Mesenchymal stem cell (in vitro differentiated cells and primary cell): ENCODE data around the gene SH3RF1.

Experiments
- DNase-seq: peaks from one replicate; pipeline ENCODE4 v3.0.0-alpha.2; 2013
- H2AFZ ChIP-seq: one replicate; pipeline ENCODE4 v1.6.1; 2013; ENCODE audit warnings: low read depth, mild to moderate bottlenecking, control low read depth, inconsistent platforms, low read length, moderate library complexity
- H2AK5ac ChIP-seq: 2 replicates; pipeline ENCODE4 v1.6.1; 2013; ENCODE audit warnings: low read length, moderate library complexity, mild to moderate bottlenecking, inconsistent platforms; ENCODE audit not compliant: severe bottlenecking
- H2BK120ac ChIP-seq: one replicate; pipeline ENCODE4 v1.6.1; 2013; ENCODE audit warnings: low read depth, mild to moderate bottlenecking, inconsistent platforms, low read length, moderate library complexity
- H2BK12ac ChIP-seq, 2 experiments: one replicate each; pipeline ENCODE4 v1.6.1; 2013; ENCODE audit warnings: inconsistent platforms in 2 of 2, low read length in 2 of 2, mild to moderate bottlenecking in 2 of 2, moderate library complexity in 2 of 2, control low read depth in 1 of 2
- H2BK15ac ChIP-seq: one replicate; pipeline ENCODE4 v1.6.1; 2013; ENCODE audit warnings: mild to moderate bottlenecking, low read depth, inconsistent platforms; ENCODE audit not compliant: poor library complexity, severe bottlenecking
- H2BK5ac ChIP-seq: 2 replicates; pipeline ENCODE4 v1.6.1; 2013; ENCODE audit warnings: low read depth, mild to moderate bottlenecking, low read length, control low read depth, inconsistent platforms; ENCODE audit not compliant: poor library complexity, severe bottlenecking
- H3K14ac ChIP-seq, 2 experiments: one replicate each; pipeline ENCODE4 v1.6.1; 2013; ENCODE audit warnings: inconsistent platforms in 2 of 2, low read length in 2 of 2, control low read depth in 1 of 2, mild to moderate bottlenecking in 1 of 2, moderate library complexity in 1 of 2
- H3K18ac ChIP-seq, 2 experiments: one replicate each; pipeline ENCODE4 v1.6.1; 2013; ENCODE audit warnings: inconsistent platforms in 2 of 2, low read length in 2 of 2, control low read depth in 1 of 2, low read depth in 1 of 2, mild to moderate bottlenecking in 1 of 2
- H3K23ac ChIP-seq, 2 experiments: one replicate each; pipeline ENCODE4 v1.6.1; 2013; ENCODE audit warnings: inconsistent platforms in 2 of 2, low read length in 2 of 2, mild to moderate bottlenecking in 2 of 2, moderate library complexity in 2 of 2, control low read depth in 1 of 2
- H3K27ac ChIP-seq: 2 replicates; pipeline ENCODE4 v1.5.1; 2013; ENCODE audit warnings: mild to moderate bottlenecking, moderate library complexity, low read length, control low read depth, inconsistent platforms; ENCODE audit not compliant: poor library complexity, severe bottlenecking
- H3K27me3 ChIP-seq, 2 experiments: 2 replicates each; pipeline versions ENCODE4 v1.6.1 to v1.7.0; 2013; ENCODE audit warnings: low read length in 2 of 2, mild to moderate bottlenecking in 2 of 2, moderate library complexity in 2 of 2, control low read depth in 1 of 2, inconsistent platforms in 1 of 2; ENCODE audit not compliant: control insufficient read depth in 1 of 2, insufficient read depth in 1 of 2
- H3K36me3 ChIP-seq, 2 experiments: 2 replicates each; pipeline versions ENCODE4 v1.6.1 to v1.7.0; 2013; ENCODE audit warnings: low read length in 2 of 2, control low read depth in 1 of 2, inconsistent platforms in 1 of 2, low read depth in 1 of 2, mild to moderate bottlenecking in 1 of 2; ENCODE audit not compliant: insufficient read depth in 2 of 2, control insufficient read depth in 1 of 2
- H3K4ac ChIP-seq, 2 experiments: one replicate each; pipeline ENCODE4 v1.6.1; 2013; ENCODE audit warnings: inconsistent platforms in 2 of 2, low read length in 2 of 2, mild to moderate bottlenecking in 2 of 2, moderate library complexity in 2 of 2, control low read depth in 1 of 2, low read depth in 1 of 2
- H3K4me1 ChIP-seq: 2 replicates; pipeline ENCODE4 v1.6.1; 2013; ENCODE audit warnings: low read depth, low read length, control low read depth; ENCODE audit not compliant: control insufficient read depth, insufficient read depth
- H3K4me2 ChIP-seq: 2 replicates; pipeline ENCODE4 v1.6.1; 2013; ENCODE audit warnings: low read length, mild to moderate bottlenecking, inconsistent platforms; ENCODE audit not compliant: poor library complexity, severe bottlenecking
- H3K4me3 ChIP-seq, 2 experiments: 2 replicates each; pipeline versions ENCODE4 v1.5.1 to v1.7.0; 2013; ENCODE audit warnings: low read length in 2 of 2, mild to moderate bottlenecking in 2 of 2, control low read depth in 1 of 2, low read depth in 1 of 2; ENCODE audit not compliant: insufficient read depth in 1 of 2
- H3K79me1 ChIP-seq: replicated peaks from 2 replicates; pipeline ENCODE4 v1.6.1; 2013; ENCODE audit warnings: mild to moderate bottlenecking, control low read depth, low read length, inconsistent platforms; ENCODE audit not compliant: poor library complexity, severe bottlenecking
- H3K9ac ChIP-seq: 2 replicates; pipeline ENCODE4 v1.7.0; 2013; ENCODE audit warnings: mild to moderate bottlenecking, low read length, moderate library complexity
- H3K9me3 ChIP-seq: 2 replicates; pipeline ENCODE4 v1.7.0; 2013; ENCODE audit warnings: mild to moderate bottlenecking, low read length; ENCODE audit not compliant: control insufficient read depth
- H4K8ac ChIP-seq: one replicate; pipeline ENCODE4 v1.6.1; 2013; ENCODE audit warnings: inconsistent platforms, mild to moderate bottlenecking, low read length, moderate library complexity
- H4K91ac ChIP-seq: one replicate; pipeline ENCODE4 v1.6.1; 2013; ENCODE audit warnings: mild to moderate bottlenecking, low read length, inconsistent platforms
- WGBS: methylation state at CpG from one replicate; pipeline ENCODE4 v1.1.7; 2013; ENCODE audit warnings: mixed read lengths; 5-methylcytosine and 5-hydroxymethylcytosine counted together

The SH3RF1 gene

DNA sequence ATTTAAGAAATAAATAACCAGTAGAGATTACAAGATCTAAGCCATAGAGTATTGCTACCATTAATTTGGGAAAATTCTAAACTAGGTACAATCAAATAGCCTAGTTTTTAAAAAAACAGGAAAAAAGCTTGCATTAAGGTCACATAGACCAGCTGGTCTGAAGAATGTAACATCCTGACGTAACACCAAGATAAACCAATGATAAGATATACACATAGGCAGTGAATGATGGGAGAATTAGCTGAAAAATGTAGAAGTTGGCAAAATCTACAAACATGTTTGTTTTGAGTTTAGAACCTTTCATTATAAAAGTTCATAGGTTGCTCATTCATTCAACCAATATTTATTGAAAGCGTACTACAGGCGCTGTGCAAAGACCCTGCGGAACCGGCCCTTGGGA, 120.0 kb downstream of the SH3RF1 start:
- Histone ChIP-seq H3K9me3 (no peaks in the 10 kb centered on the region), H2BK5ac (no peak overlapping the region)

DNA sequence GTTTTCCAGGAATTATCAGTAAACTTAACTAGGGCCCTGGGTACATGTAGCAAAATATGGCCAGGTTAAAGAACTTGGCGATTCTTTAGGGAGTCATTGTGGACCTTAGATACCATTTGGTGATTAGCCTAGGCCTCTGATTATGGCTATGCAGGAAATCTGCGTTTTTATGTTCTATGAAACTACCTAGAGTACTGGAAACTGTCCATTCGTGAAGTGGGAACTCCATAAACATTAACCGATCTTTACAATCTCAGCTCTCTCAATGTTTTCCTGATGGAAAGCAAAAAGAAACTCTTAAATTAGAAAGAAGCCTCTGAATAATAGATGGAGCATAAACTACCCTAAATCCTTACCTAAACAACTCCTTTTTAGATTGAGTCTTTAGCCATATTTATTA, 121.9 kb downstream of the SH3RF1 start:
- no peak overlapping the region for H2BK15ac ChIP-seq
- peak overlapping the region; percentile 43 for H3K27ac ChIP-seq
- H3K18ac ChIP-seq: no peak overlapping the region
- H2BK5ac ChIP-seq: no peak overlapping the region
- no peak for DNase-seq
- H3K4ac ChIP-seq: no peak overlapping the region
- no peak overlapping the region for H3K9ac ChIP-seq
- H3K27me3 ChIP-seq: no peaks in the 10 kb centered on the region
- no peak overlapping the region for H2BK120ac ChIP-seq
- no peak overlapping the region for H2AFZ ChIP-seq
- H2AK5ac ChIP-seq: peak overlapping the region; percentile 69
- H3K4me3 ChIP-seq: no peak overlapping the region
- H4K91ac ChIP-seq: no peak overlapping the region
- peaks cover 3 to 67% of the 10 kb centered on the region in 2 experiments for H3K36me3 ChIP-seq
- H3K79me1 ChIP-seq: peaks cover 12% of the 10 kb centered on the region
- no peak overlapping the region for H3K14ac ChIP-seq
- no peak overlapping the region for H4K8ac ChIP-seq
- WGBS: 99% methylated on average over 4 of the region's 4 CpGs
- no peaks in the 10 kb centered on the region for H3K9me3 ChIP-seq
- H3K4me1 ChIP-seq: peaks cover 2% of the 10 kb centered on the region
- H3K4me2 ChIP-seq: no peak overlapping the region
- H2BK12ac ChIP-seq: no peak overlapping the region
- no peak overlapping the region for H3K23ac ChIP-seq

More for the DNA sequence above, 120.0 kb downstream of the SH3RF1 start:
- peaks cover 3 to 72% of the 10 kb centered on the region in 2 experiments for H3K36me3 ChIP-seq
- no peak overlapping the region for H3K27ac ChIP-seq
- H3K18ac ChIP-seq: no peak overlapping the region
- H3K4me3 ChIP-seq: no peak overlapping the region
- H4K91ac ChIP-seq: no peak overlapping the region
- no peak overlapping the region for H2AFZ ChIP-seq
- no peak overlapping the region for H3K4ac ChIP-seq
- WGBS: 87% methylated on average over 3 of the region's 5 CpGs
- H3K14ac ChIP-seq: no peak overlapping the region
- H4K8ac ChIP-seq: no peak overlapping the region
- H3K9ac ChIP-seq: no peak overlapping the region
- H3K4me2 ChIP-seq: no peak overlapping the region
- H2BK12ac ChIP-seq: no peak overlapping the region
- H3K23ac ChIP-seq: no peak overlapping the region
- peaks cover 15% of the 10 kb centered on the region for H3K79me1 ChIP-seq
- no peaks in the 10 kb centered on the region for H3K27me3 ChIP-seq
- H2AK5ac ChIP-seq: no peak overlapping the region
- no peak overlapping the region for H2BK15ac ChIP-seq
- no peak overlapping the region for H2BK120ac ChIP-seq
- DNase-seq: no peak
- peaks cover 2% of the 10 kb centered on the region for H3K4me1 ChIP-seq

DNA sequence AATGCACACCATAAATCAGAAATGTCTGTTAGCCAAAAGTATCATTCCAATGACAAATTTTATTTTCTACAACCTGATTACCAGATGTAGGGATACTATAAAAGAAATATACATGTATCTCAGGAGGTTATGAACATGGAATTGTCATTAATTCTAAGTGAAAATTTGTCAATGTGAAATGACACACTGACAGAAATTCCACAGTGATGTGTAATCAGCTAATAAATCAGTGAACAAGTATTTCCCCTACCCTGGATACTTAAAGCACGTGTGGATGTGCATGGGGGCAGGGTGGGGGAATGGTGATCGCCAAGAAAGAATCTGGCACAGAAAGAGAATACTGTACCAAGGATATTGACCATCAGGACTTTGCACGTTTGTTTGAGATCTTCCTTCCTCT, 123.6 kb downstream of the SH3RF1 start:
- no peak overlapping the region for H4K8ac ChIP-seq
- no peak overlapping the region for H3K14ac ChIP-seq
- peaks cover 3% of the 10 kb centered on the region for H3K4me1 ChIP-seq
- no CpG with 5 or more reads among the region's 3 CpGs for WGBS
- peak overlapping the region; percentile 46 for H3K27ac ChIP-seq
- H2BK15ac ChIP-seq: no peak overlapping the region
- no peak overlapping the region for H2BK5ac ChIP-seq
- no peak overlapping the region for H3K18ac ChIP-seq
- peak; percentile 26 for DNase-seq
- no peak overlapping the region for H2AK5ac ChIP-seq
- H3K23ac ChIP-seq: no peak overlapping the region
- H3K27me3 ChIP-seq: no peaks in the 10 kb centered on the region
- H2AFZ ChIP-seq: no peak overlapping the region
- H3K9ac ChIP-seq: no peak overlapping the region
- no peak overlapping the region for H3K4ac ChIP-seq
- H2BK12ac ChIP-seq: no peak overlapping the region
- H3K79me1 ChIP-seq: peaks cover 6% of the 10 kb centered on the region
- H3K36me3 ChIP-seq: peaks cover 0 to 68% of the 10 kb centered on the region in 2 experiments
- H4K91ac ChIP-seq: no peak overlapping the region
- no peak overlapping the region for H3K4me3 ChIP-seq
- no peak overlapping the region for H2BK120ac ChIP-seq
- H3K9me3 ChIP-seq: no peaks in the 10 kb centered on the region
- no peak overlapping the region for H3K4me2 ChIP-seq

DNA sequence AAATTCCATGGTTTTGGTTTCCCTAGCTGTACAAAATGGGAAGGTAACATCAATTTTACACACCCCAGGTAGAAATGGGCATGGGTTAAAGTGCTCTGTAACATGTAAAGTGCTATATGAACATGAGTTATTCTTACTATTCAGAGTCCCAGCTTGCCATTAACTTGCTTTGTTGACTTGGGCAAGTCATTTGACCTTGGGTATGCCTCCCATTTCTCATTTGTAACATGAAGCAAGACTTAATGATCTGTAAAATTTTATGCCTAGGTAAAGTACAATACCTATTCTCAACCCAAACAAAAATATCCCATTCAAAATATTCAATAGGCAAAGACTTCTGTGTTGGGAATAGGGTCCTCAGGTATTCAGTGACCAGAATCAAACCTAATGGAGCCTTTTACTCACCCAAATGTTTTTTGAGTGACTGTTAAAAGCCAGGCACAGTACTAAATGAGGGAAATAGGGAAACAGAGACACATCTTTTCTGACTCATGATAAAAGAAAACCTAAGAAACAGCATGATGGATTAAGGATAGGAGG, 126.6 kb downstream of the SH3RF1 start:
- no peak overlapping the region for H3K23ac ChIP-seq

More for the DNA sequence above, 126.6 kb downstream of the SH3RF1 start:
- H3K36me3 ChIP-seq: peaks cover 0 to 57% of the 10 kb centered on the region in 2 experiments
- no peaks in the 10 kb centered on the region for H3K27me3 ChIP-seq
- H4K8ac ChIP-seq: no peak overlapping the region
- H3K4me3 ChIP-seq: no peak overlapping the region
- no peak overlapping the region for H2AFZ ChIP-seq
- H2BK15ac ChIP-seq: no peak overlapping the region
- H2AK5ac ChIP-seq: peak overlapping the region; percentile 4
- no peak overlapping the region for H3K9ac ChIP-seq
- H2BK120ac ChIP-seq: no peak overlapping the region
- no peak overlapping the region for H2BK5ac ChIP-seq
- H4K91ac ChIP-seq: no peak overlapping the region
- H3K9me3 ChIP-seq: no peaks in the 10 kb centered on the region
- peaks cover 6% of the 10 kb centered on the region for H3K4me1 ChIP-seq
- no peak overlapping the region for H3K14ac ChIP-seq
- DNase-seq: no peak
- peaks cover 3% of the 10 kb centered on the region for H3K79me1 ChIP-seq
- H3K18ac ChIP-seq: no peak overlapping the region
- no peak overlapping the region for H3K4ac ChIP-seq
- H3K27ac ChIP-seq: peak overlapping the region; percentile 55
- no peak overlapping the region for H3K4me2 ChIP-seq
- H2BK12ac ChIP-seq: no peak overlapping the region
